ENCODE data around the gene GPC5.

DNA sequence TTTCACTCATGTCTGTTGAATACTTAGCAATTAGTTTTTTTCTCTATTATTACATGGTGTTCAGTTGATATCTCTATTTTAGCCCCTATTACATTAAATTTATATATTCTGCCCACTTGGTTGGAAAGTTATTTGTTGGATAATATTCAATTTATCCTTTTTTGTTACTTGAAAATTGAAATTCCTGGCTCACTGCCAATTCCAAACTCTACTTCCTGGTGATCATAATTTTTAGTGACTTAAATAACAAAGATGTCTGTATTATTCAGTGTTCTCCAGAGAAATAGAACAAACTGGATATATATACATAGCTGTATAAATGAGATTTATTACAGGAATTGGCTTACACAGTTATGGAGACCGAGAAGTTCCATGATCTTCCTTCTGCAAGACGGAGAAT, 93.6 kb downstream of the GPC5 start:
- TF ChIP-seq FOXA1 (IDR thresholded peaks at IDR 0.05; ENCODE audit: borderline replicate concordance) (no peak), RB1 (IDR thresholded peaks at IDR 0.05; ENCODE audit: low read depth) (no peak), ZZZ3 (IDR thresholded peaks at IDR 0.05) (no peak), SNRNP70 (optimal IDR thresholded peaks at IDR 0.05; ENCODE audit: low read depth, low read length) (no peak), ZBTB17 (CRISPR knock-in tag; IDR thresholded peaks at IDR 0.05) (no peak), ZNF175 (CRISPR knock-in tag; IDR thresholded peaks at IDR 0.05; ENCODE audit: low read depth) (no peak), HOXB6 (CRISPR knock-in tag; IDR thresholded peaks at IDR 0.05; ENCODE audit: borderline replicate concordance) (no peak), EP300 (IDR thresholded peaks at IDR 0.05; ENCODE audit: low read length) (no peak), SP1 (CRISPR knock-in tag; IDR thresholded peaks at IDR 0.05) (no peak), BHLHE40 (IDR thresholded peaks at IDR 0.05; ENCODE audit: low read length) (no peak), TEAD4 (IDR thresholded peaks at IDR 0.05; ENCODE audit: low read length) (no peak), TEAD4 (CRISPR knock-in tag; IDR thresholded peaks at IDR 0.05; ENCODE audit: borderline replicate concordance) (no peak)
